Activated B cell treated with CpG ODN at 0.5 μM for 24 hours (primary cell): ENCODE measurements around the gene NCOA6. TPM values are rescaled to one million over a fixed set of nuclear protein-coding genes. Genes with fewer than 3 reads are reported as not detected.
"Not testable (repeated sequence)": the region's sequence is repeated elsewhere in the genome, so short reads cannot be mapped to it uniquely, and the experiment has no call there.

ENCODE experiments used
- ATAC-seq: fragments of 200-7000 bp; cut with Tn5 transposase; one replicate; pipeline ENCODE4 v1.10.0; 2021; ENCODE audit warnings: low read depth, mild to moderate bottlenecking, moderate library complexity
- CTCF ChIA-PET: fragments of 350-600 bp; sonication (Branson Sonifier 250); formaldehyde crosslinking; loops from one replicate; lab custom pipeline; 2021; ENCODE audit warnings: antibody characterized with exemption; lab: Charles Lee
- POLR2A ChIA-PET: fragments of 350-600 bp; sonication (Branson Sonifier 250); formaldehyde crosslinking; loops from one replicate; lab custom pipeline; 2021; ENCODE audit warnings: antibody characterized with exemption; lab: Charles Lee
- DNase-seq: peaks from one replicate; pipeline ENCODE4 v3.0.0; 2022
- H3K27ac Mint-ChIP-seq: one replicate; pipeline ENCODE4 v1.8.0; 2020; ENCODE audit warnings: mixed read lengths
- H3K27me3 Mint-ChIP-seq: one replicate; pipeline ENCODE4 v1.8.0; 2021; ENCODE audit warnings: mixed read lengths
- H3K36me3 Mint-ChIP-seq: one replicate; pipeline ENCODE4 v1.8.0; 2021; ENCODE audit warnings: low read depth, mixed read lengths
- H3K4me1 Mint-ChIP-seq: one replicate; pipeline ENCODE4 v1.8.0; 2021; ENCODE audit warnings: mixed read lengths
- H3K4me3 Mint-ChIP-seq: one replicate; pipeline ENCODE4 v1.8.0; 2020; ENCODE audit warnings: mild to moderate bottlenecking, mixed read lengths
- H3K9me3 Mint-ChIP-seq: one replicate; pipeline ENCODE4 v1.8.0; 2020; ENCODE audit warnings: mixed read lengths
- CTCF ChIP-seq: fragments of 200-600 bp; IDR thresholded peaks from one replicate; pipeline ENCODE4 v1.8.0; 2022; ENCODE audit warnings: antibody characterized with exemption, mild to moderate bottlenecking
- intact Hi-C: fragments of 100-400 bp; cut with micrococcal nuclease; formaldehyde crosslinking; loops from one replicate; pipeline ENCODE4 v1.15.1; 2024
- total RNA-seq: library from RNA; stranded (reverse); gene quantifications from 2 replicates; pipeline ENCODE4 v1.2.3, GENCODE V29; 2022

The NCOA6 gene
- total RNA-seq, 1 donor from 2014 or later, result 24.0 TPM

GRCh38 chr20:34717230-34718095 is 108.0 kb downstream of the NCOA6 start:
- H3K36me3 Mint-ChIP-seq, result peaks cover 31% of the 10 kb centered on the region
- no peaks in the 10 kb centered on the region for H3K9me3 Mint-ChIP-seq
- H3K27me3 Mint-ChIP-seq, result no peaks in the 10 kb centered on the region
- DNase-seq (no peak), ATAC-seq (no peak)
- ChIA-PET POLR2A (no interaction called here), CTCF (no interaction called here)
- no peak for TF ChIP-seq CTCF
- H3K4me1 Mint-ChIP-seq, result peaks cover 29% of the 10 kb centered on the region
- intact Hi-C loops, result no loop called here
- no peak overlapping the region for H3K4me3 Mint-ChIP-seq
- H3K27ac Mint-ChIP-seq, result no peak overlapping the region

GRCh38 chr20:34716921-34717229 is 108.6 kb downstream of the NCOA6 start:
- no peak overlapping the region for H3K27ac Mint-ChIP-seq
- no peaks in the 10 kb centered on the region for H3K27me3 Mint-ChIP-seq
- no peak for DNase-seq
- no peaks in the 10 kb centered on the region for H3K9me3 Mint-ChIP-seq
- POLR2A ChIA-PET, result no interaction called here
- peaks cover 31% of the 10 kb centered on the region for H3K36me3 Mint-ChIP-seq
- no peak for ATAC-seq
- TF ChIP-seq CTCF, result no peak
- CTCF ChIA-PET, result interaction anchor here (0.9 kb wide), 1 partner anchor 10 kb away, joined by 3 read pairs; no protein-coding TSS in a partner anchor
- peaks cover 29% of the 10 kb centered on the region for H3K4me1 Mint-ChIP-seq
- intact Hi-C loops, result no loop called here
- H3K4me3 Mint-ChIP-seq, result no peak overlapping the region

GRCh38 chr20:34715384-34715783 is 110.1 kb downstream of the NCOA6 start:
- DNase-seq (no peak), ATAC-seq (no peak)
- Mint-ChIP-seq H3K4me1 (peaks cover 28% of the 10 kb centered on the region), H3K9me3 (no peaks in the 10 kb centered on the region), H3K36me3 (peaks cover 31% of the 10 kb centered on the region), H3K27ac (no peak overlapping the region), H3K27me3 (no peaks in the 10 kb centered on the region), H3K4me3 (no peak overlapping the region)
- TF ChIP-seq CTCF, result no peak
- intact Hi-C loops, result no loop called here
- ChIA-PET CTCF (no interaction called here), POLR2A (no interaction called here)

DNA sequence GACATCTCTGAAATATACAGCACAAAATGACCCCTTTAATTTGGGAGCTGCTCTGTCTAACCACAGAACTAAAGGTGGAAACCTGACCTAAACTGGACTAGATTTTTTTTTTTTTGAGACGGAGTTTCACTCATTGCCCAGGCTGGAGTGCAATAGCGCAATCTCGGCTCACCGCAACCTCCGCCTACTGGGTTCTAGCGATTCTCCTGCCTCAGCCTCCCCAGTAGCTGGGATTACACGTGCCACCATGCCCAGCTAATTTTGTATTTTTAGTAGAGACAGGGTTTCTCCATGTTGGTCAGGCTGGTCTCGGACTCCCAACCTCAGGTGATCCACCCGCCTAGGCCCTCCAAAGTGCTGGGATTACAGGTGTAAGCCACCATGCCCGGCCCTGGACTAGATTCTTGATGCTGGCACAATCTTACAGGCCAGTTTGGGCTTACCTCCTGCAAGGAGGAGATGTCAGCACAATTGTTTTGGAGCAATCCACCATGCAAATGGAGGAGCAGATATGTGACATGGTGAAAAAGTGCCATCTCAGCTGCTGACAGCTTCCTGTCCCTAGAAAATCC is 111.4 kb downstream of the NCOA6 start:
- POLR2A ChIA-PET, CTCF ChIA-PET, H3K27me3 Mint-ChIP-seq, H3K9me3 Mint-ChIP-seq, DNase-seq, ATAC-seq, H3K4me3 Mint-ChIP-seq, H3K27ac Mint-ChIP-seq, intact Hi-C loops: not testable (repeated sequence)
- H3K4me1 Mint-ChIP-seq, result peaks cover 17% of the 10 kb centered on the region
- peaks cover 27% of the 10 kb centered on the region for H3K36me3 Mint-ChIP-seq

- ATAC-seq, result no peak
- H3K27ac Mint-ChIP-seq, result no peak overlapping the region
- POLR2A ChIA-PET, result no interaction called here
- no peak overlapping the region for H3K4me3 Mint-ChIP-seq
- peaks cover 15% of the 10 kb centered on the region for H3K4me1 Mint-ChIP-seq
- intact Hi-C loops, result no loop called here
- H3K27me3 Mint-ChIP-seq, result no peaks in the 10 kb centered on the region
- CTCF ChIA-PET, result no interaction called here
- peaks cover 24% of the 10 kb centered on the region for H3K36me3 Mint-ChIP-seq
- TF ChIP-seq CTCF, result no peak
- no peaks in the 10 kb centered on the region for H3K9me3 Mint-ChIP-seq
- no peak for DNase-seq
Measured at GRCh38 chr20:34713194-34713943, 112.1 kb downstream of the NCOA6 start.
